ENCODE measurements around the gene SLIT3. TPM values are rescaled to one million over a fixed set of nuclear protein-coding genes. Genes with fewer than 3 reads are reported as not detected.

Gene SLIT3
- polyA plus RNA-seq, 1 of the 3 experiments (the other 2 are of a cell fraction), result 119 TPM

DNA sequence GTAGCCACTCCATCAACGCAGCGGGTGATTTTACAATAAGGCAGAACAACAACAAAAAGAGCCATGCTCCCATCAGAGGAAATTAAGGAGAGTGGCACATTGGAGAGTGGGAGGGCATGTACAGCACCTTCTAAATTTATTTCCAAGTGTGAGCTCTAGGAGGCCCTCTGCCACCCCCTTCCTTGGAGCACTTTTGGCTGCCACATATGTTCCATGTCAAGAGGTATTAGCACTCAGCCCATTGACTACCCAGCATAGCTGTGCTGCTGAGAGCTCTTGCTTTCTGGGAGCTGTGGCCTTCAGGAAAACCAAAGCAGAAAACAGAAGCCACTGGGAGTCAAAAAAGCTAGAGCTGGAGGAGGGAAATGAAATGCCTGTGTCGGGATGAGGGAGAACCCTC lies 521.6 kb downstream of the SLIT3 start:
- Histone ChIP-seq H2AFZ (ENCODE audit: low read depth) (no peak overlapping the region), H3K4me3 (ENCODE audit: low read depth in 2 of 2, low read length in 1 of 2) (no peak overlapping the region), H3K27ac (ENCODE audit: low read depth in 2 of 2, low read length in 1 of 2) (peak overlapping the region in 1 of 2 experiments; percentile 100; a peak in 2 of 4 replicates), H3K4me2 (no peak overlapping the region), H3K9me2 (no peaks in the 10 kb centered on the region), H4K20me1 (ENCODE audit: insufficient read depth) (no peaks in the 10 kb centered on the region), H3F3A (replicated peaks; ENCODE audit: insufficient read depth) (no peaks in the 10 kb centered on the region), H3K9me3 (no peaks in the 10 kb centered on the region), H3K9ac (no peak overlapping the region), H3K79me2 (ENCODE audit: insufficient read depth) (no peaks in the 10 kb centered on the region), H3K4me1 (ENCODE audit: control insufficient read depth in 1 of 2, insufficient read depth in 2 of 2, low read depth in 1 of 2, low read length in 1 of 2) (peaks cover 0 to 88% of the 10 kb centered on the region in 2 experiments; a peak in 2 of 4 replicates), H3K36me3 (replicated peaks in 1 of 2; ENCODE audit: control insufficient read depth in 1 of 2, insufficient read depth in 2 of 2, low read length in 1 of 2) (peaks cover 10 to 92% of the 10 kb centered on the region in 2 experiments), H3K27me3 (ENCODE audit: insufficient read depth) (no peaks in the 10 kb centered on the region)
- POLR2A ChIA-PET, result interaction anchor here (1.1 kb wide), 1 partner anchor 50 kb away, joined by 5 read pairs; no protein-coding TSS in a partner anchor
- WGBS (ENCODE audit: low lambda C conversion rate), result 97% methylated on average over 3 of the region's 3 CpGs
- no peak for DNase-seq
- CTCF ChIA-PET, result interaction anchor here (0.8 to 2.2 kb wide), 4 partner anchors 12 to 168 kb away, joined by 3 to 6 read pairs (median 4); no protein-coding TSS in a partner anchor
- TF ChIP-seq RCOR1 (IDR thresholded peaks at IDR 0.05; ENCODE audit: low read length), result no peak

DNA sequence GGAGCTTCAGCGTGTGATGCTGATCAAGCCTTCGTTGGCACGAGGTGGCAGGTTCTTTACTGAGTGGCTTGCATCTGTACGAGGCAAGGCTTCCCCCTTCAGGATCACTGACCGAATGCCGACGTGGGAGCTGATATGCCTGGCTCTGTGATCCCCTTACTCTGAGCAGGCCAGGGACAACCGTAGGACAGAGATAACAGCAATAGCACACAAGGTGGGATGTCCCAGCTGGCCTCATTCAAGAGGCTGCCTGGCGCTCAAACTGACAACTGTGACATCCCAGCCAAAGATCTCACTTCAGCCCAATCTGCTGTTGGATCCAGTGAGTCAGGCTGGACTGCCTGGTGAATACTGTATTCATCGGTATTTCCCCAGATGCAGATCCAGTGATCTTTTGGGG lies 522.4 kb downstream of the SLIT3 start:
- Histone ChIP-seq H3K9ac (no peak overlapping the region), H3K27me3 (ENCODE audit: insufficient read depth) (no peaks in the 10 kb centered on the region), H3K36me3 (replicated peaks in 1 of 2; ENCODE audit: control insufficient read depth in 1 of 2, insufficient read depth in 2 of 2, low read length in 1 of 2) (peaks cover 3 to 92% of the 10 kb centered on the region in 2 experiments), H3K27ac (ENCODE audit: low read depth in 2 of 2, low read length in 1 of 2) (peak overlapping the region in 1 of 2 experiments; percentile 100; a peak in 2 of 4 replicates), H3K79me2 (ENCODE audit: insufficient read depth) (no peaks in the 10 kb centered on the region), H3K4me2 (no peak overlapping the region), H3K4me1 (ENCODE audit: control insufficient read depth in 1 of 2, insufficient read depth in 2 of 2, low read depth in 1 of 2, low read length in 1 of 2) (peaks cover 0 to 90% of the 10 kb centered on the region in 2 experiments; a peak in 2 of 4 replicates), H3K9me3 (no peaks in the 10 kb centered on the region), H3K4me3 (ENCODE audit: low read depth in 2 of 2, low read length in 1 of 2) (no peak overlapping the region), H4K20me1 (ENCODE audit: insufficient read depth) (no peaks in the 10 kb centered on the region), H3K9me2 (no peaks in the 10 kb centered on the region), H2AFZ (ENCODE audit: low read depth) (no peak overlapping the region), H3F3A (replicated peaks; ENCODE audit: insufficient read depth) (no peaks in the 10 kb centered on the region)
- 92% methylated on average over 4 of the region's 10 CpGs for WGBS (ENCODE audit: low lambda C conversion rate)
- CTCF ChIA-PET, result interaction anchor here (0.6 to 2.2 kb wide), 4 partner anchors 13 to 290 kb away, joined by 3 to 6 read pairs (median 4); no protein-coding TSS in a partner anchor
- TF ChIP-seq RAD21 (IDR thresholded peaks at IDR 0.05; ENCODE audit: low read length) (peak; percentile 2; the same call in 1 of the 2 replicates), GATA2 (CRISPR knock-in tag; IDR thresholded peaks at IDR 0.05) (peak; percentile 18; the same call in 1 of the 2 replicates), TAF1 (IDR thresholded peaks at IDR 0.05; ENCODE audit: borderline replicate concordance, low read depth, low read length) (no peak)
- no peak for DNase-seq
- POLR2A ChIA-PET, result interaction anchor here (0.7 to 1.1 kb wide), 2 partner anchors 9 to 50 kb away, joined by 4 to 5 read pairs; no protein-coding TSS in a partner anchor

DNA sequence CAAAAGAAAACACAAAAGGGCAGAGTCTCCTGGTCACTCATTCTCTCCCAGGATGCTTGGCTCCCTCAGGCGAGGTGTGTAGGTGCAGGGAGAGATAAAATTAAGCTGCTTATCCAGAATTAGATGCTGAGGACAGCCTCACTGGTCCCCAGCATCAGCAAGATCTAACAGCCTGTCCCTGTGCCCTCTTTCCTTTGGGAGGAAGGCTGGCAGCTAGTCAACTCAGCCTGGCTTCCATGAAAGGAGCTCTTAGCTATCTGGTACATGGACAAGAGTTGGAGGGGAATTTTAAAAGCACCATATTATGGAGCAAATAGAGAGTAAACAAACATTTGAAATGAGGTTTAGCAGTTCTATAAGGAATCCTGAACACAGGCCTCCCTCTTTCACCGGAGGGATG lies 523.3 kb downstream of the SLIT3 start:
- Histone ChIP-seq H3K27ac (ENCODE audit: low read depth in 2 of 2, low read length in 1 of 2) (peak overlapping the region in 1 of 2 experiments; percentile 100; a peak in 2 of 4 replicates), H3K9me3 (no peaks in the 10 kb centered on the region), H3K4me1 (ENCODE audit: control insufficient read depth in 1 of 2, insufficient read depth in 2 of 2, low read depth in 1 of 2, low read length in 1 of 2) (peaks cover 0 to 92% of the 10 kb centered on the region in 2 experiments; a peak in 2 of 4 replicates), H3K9ac (no peak overlapping the region), H3K36me3 (replicated peaks in 1 of 2; ENCODE audit: control insufficient read depth in 1 of 2, insufficient read depth in 2 of 2, low read length in 1 of 2) (peaks cover 3 to 92% of the 10 kb centered on the region in 2 experiments), H3F3A (replicated peaks; ENCODE audit: insufficient read depth) (no peaks in the 10 kb centered on the region), H3K4me3 (ENCODE audit: low read depth in 2 of 2, low read length in 1 of 2) (no peak overlapping the region), H4K20me1 (ENCODE audit: insufficient read depth) (no peaks in the 10 kb centered on the region), H2AFZ (ENCODE audit: low read depth) (no peak overlapping the region), H3K27me3 (ENCODE audit: insufficient read depth) (no peaks in the 10 kb centered on the region), H3K79me2 (ENCODE audit: insufficient read depth) (no peaks in the 10 kb centered on the region), H3K4me2 (no peak overlapping the region), H3K9me2 (no peaks in the 10 kb centered on the region)
- TF ChIP-seq, protein P1, sequence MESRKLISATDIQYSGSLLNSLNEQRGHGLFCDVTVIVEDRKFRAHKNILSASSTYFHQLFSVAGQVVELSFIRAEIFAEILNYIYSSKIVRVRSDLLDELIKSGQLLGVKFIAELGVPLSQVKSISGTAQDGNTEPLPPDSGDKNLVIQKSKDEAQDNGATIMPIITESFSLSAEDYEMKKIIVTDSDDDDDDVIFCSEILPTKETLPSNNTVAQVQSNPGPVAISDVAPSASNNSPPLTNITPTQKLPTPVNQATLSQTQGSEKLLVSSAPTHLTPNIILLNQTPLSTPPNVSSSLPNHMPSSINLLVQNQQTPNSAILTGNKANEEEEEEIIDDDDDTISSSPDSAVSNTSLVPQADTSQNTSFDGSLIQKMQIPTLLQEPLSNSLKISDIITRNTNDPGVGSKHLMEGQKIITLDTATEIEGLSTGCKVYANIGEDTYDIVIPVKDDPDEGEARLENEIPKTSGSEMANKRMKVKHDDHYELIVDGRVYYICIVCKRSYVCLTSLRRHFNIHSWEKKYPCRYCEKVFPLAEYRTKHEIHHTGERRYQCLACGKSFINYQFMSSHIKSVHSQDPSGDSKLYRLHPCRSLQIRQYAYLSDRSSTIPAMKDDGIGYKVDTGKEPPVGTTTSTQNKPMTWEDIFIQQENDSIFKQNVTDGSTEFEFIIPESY (IDR thresholded peaks at IDR 0.05; ENCODE audit: borderline replicate concordance, low read depth), result no peak
- TF ChIP-seq EP300 (IDR thresholded peaks at IDR 0.05; ENCODE audit: borderline replicate concordance in 1 of 2, low read depth in 1 of 2, low read length in 1 of 2), result peak in 1 of 2 experiments; percentile 38; a peak in 1 of 4 replicates
- ChIA-PET POLR2A (interaction anchor here (0.5 to 1.3 kb wide), 5 partner anchors 8 to 166 kb away, joined by 3 read pairs; no protein-coding TSS in a partner anchor), CTCF (interaction anchor here (0.5 to 3.3 kb wide), 4 partner anchors 12 to 139 kb away, joined by 3 to 12 read pairs (median 4); no protein-coding TSS in a partner anchor)
- DNase-seq, result no peak
- WGBS (ENCODE audit: low lambda C conversion rate), result 88% methylated on average over 2 of the region's 2 CpGs

Data from SK-N-SH (cell line).